ENCODE measurements around the gene SCUBE3.

SCUBE3 gene

GRCh38 chr6:35224720-35225119, 11.0 kb downstream of the SCUBE3 start:
- TF ChIP-seq REST (IDR thresholded peaks at IDR 0.05; ENCODE audit: insufficient replicate concordance, low read depth) (no peak), SPI1 (IDR thresholded peaks at IDR 0.05; ENCODE audit: borderline replicate concordance, low read depth) (peak; percentile 34; the same call in 1 of the 2 replicates), POLR2AphosphoS5 (IDR thresholded peaks at IDR 0.05; ENCODE audit: low read depth) (peak; percentile 85; the same call in 1 of the 2 replicates)
- peak in 1 of 2 experiments; percentile 35 for DNase-seq (ENCODE audit: low read depth in 1 of 2, low spot score in 1 of 2)
- Histone ChIP-seq H3K27me3 (ENCODE audit: insufficient read depth, poor library complexity, severe bottlenecking) (peaks cover 16% of the 10 kb centered on the region), H3K27ac (replicated peaks) (no peak overlapping the region), H3K4me3 (replicated peaks; ENCODE audit: insufficient read depth, low read length) (no peak overlapping the region)

- Histone ChIP-seq H3K4me3 (replicated peaks; ENCODE audit: insufficient read depth, low read length) (no peak overlapping the region), H3K27ac (replicated peaks) (no peak overlapping the region), H3K27me3 (ENCODE audit: insufficient read depth, poor library complexity, severe bottlenecking) (peaks cover 2% of the 10 kb centered on the region)
- TF ChIP-seq CTCF (IDR thresholded peaks at IDR 0.05; ENCODE audit: insufficient read depth, low read length) = no peak
- no peak for TF ChIP-seq GABPA (IDR thresholded peaks at IDR 0.05; ENCODE audit: low read depth)
- TF ChIP-seq REST (IDR thresholded peaks at IDR 0.05; ENCODE audit: insufficient replicate concordance, low read depth) = no peak
- no peak for TF ChIP-seq SPI1 (IDR thresholded peaks at IDR 0.05; ENCODE audit: borderline replicate concordance, low read depth)
- no peak for TF ChIP-seq POLR2AphosphoS5 (IDR thresholded peaks at IDR 0.05; ENCODE audit: low read depth)
- DNase-seq (ENCODE audit: low read depth in 1 of 2, low spot score in 1 of 2) = no peak
Observed at GRCh38 chr6:35228481-35228880, 14.7 kb downstream of the SCUBE3 start.

- no peak for TF ChIP-seq GABPA (IDR thresholded peaks at IDR 0.05; ENCODE audit: low read depth)
- no peak for TF ChIP-seq POLR2AphosphoS5 (IDR thresholded peaks at IDR 0.05; ENCODE audit: low read depth)
- TF ChIP-seq REST (IDR thresholded peaks at IDR 0.05; ENCODE audit: insufficient replicate concordance, low read depth) = no peak
- TF ChIP-seq SPI1 (IDR thresholded peaks at IDR 0.05; ENCODE audit: borderline replicate concordance, low read depth) = no peak
- no peak for TF ChIP-seq CTCF (IDR thresholded peaks at IDR 0.05; ENCODE audit: insufficient read depth, low read length)
- DNase-seq (ENCODE audit: low read depth in 1 of 2, low spot score in 1 of 2) = no peak
- no peaks in the 10 kb centered on the region for H3K27me3 ChIP-seq (ENCODE audit: insufficient read depth, poor library complexity, severe bottlenecking)
- no peak overlapping the region for H3K27ac ChIP-seq (replicated peaks)
- no peak overlapping the region for H3K4me3 ChIP-seq (replicated peaks; ENCODE audit: insufficient read depth, low read length)
Observed at GRCh38 chr6:35229304-35229703, 15.5 kb downstream of the SCUBE3 start.

Data from HL-60 (cell line).